GM12864 (cell line): ENCODE results near the gene SCN2B.
"Not testable (repeated sequence)": the region's sequence is repeated elsewhere in the genome, so short reads cannot be mapped to it uniquely, and the experiment has no call there.

Experiments
- DNase-seq: peaks from one replicate; pipeline ENCODE4 v3.0.0-alpha.2; 2011; ENCODE audit warnings: low read depth
- H3K4me3 ChIP-seq: 2 replicates; pipeline ENCODE4 v1.5.1; 2011; ENCODE audit warnings: mild to moderate bottlenecking, low read depth, low read length, control low read depth
- TF ChIP-seq, protein P1 (sequence below): IDR thresholded peaks from 2 replicates; pipeline ENCODE4 v1.5.1; 2011; ENCODE audit warnings: low read depth, mild to moderate bottlenecking, moderate library complexity, low read length, control low read depth, inconsistent platforms; ENCODE audit errors: missing control alignments

Gene SCN2B

DNA sequence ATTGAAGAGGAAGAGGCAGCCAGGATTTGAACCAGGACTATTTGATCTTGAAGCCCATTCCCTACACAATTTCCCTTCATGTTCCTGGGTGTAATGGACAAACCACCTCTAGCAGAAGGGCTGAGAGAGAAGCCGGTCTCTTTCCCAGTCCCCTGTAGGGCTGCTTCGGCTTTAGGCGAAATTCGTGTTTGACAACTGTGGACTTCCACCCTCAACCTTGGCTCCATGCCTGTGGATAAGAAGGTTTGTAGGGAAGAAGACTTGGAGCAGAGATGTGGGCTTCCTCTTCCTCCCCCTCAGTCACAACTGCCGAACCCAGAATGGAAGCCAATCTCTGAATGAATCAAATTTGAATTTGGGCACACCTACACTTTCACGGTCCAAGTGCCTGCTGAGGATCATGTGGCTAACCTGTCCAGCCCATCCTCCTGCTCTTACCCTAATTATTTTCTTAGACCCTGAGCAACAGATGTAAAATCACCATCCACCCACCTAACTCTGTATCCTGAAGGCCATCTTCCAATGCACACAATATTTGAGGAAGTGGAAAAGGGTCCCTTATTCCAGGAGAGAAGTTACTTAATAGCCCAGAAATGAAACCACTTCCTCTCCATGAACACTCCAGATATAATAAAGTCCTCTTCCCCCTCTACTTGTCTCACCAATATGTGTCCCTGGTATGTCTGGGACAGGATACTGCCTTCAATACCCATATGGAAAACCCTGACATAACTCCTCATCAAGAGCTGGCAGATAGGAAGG, 10.1 kb upstream of the SCN2B start:
- no peak for DNase-seq
- TF ChIP-seq, protein P1, sequence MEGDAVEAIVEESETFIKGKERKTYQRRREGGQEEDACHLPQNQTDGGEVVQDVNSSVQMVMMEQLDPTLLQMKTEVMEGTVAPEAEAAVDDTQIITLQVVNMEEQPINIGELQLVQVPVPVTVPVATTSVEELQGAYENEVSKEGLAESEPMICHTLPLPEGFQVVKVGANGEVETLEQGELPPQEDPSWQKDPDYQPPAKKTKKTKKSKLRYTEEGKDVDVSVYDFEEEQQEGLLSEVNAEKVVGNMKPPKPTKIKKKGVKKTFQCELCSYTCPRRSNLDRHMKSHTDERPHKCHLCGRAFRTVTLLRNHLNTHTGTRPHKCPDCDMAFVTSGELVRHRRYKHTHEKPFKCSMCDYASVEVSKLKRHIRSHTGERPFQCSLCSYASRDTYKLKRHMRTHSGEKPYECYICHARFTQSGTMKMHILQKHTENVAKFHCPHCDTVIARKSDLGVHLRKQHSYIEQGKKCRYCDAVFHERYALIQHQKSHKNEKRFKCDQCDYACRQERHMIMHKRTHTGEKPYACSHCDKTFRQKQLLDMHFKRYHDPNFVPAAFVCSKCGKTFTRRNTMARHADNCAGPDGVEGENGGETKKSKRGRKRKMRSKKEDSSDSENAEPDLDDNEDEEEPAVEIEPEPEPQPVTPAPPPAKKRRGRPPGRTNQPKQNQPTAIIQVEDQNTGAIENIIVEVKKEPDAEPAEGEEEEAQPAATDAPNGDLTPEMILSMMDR, result no peak
- H3K4me3 ChIP-seq, result no peak overlapping the region

GRCh38 chr11:118184784-118185579, 8.5 kb upstream of the SCN2B start:
- TF ChIP-seq, protein P1, result no peak
- H3K4me3 ChIP-seq, result no peak overlapping the region
- no peak for DNase-seq

- not testable (repeated sequence) for H3K4me3 ChIP-seq, DNase-seq
Observed at GRCh38 chr11:118183691-118184090, 7.3 kb upstream of the SCN2B start.

DNA sequence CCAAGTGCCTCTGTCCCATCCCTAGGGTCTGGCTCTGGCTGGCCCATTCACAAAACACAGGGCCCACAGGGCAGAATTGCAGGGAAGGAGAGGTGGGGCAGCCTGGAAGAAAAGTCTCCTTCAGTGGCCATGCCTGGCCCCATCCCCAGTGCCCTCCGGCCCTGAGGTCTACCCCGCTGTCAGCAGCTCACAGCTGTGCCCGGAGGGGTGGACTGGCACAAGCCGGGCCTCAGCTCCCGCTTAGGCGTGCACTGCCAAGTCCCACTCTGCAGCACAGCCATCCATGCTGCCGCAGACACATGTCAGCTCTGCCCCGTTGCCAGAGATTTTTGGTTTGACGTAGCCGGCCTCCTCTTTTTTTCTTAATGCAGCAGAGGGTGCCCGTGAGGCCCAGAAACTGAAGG, 3.9 kb upstream of the SCN2B start:
- no peak for DNase-seq
- H3K4me3 ChIP-seq, result no peak overlapping the region

DNA sequence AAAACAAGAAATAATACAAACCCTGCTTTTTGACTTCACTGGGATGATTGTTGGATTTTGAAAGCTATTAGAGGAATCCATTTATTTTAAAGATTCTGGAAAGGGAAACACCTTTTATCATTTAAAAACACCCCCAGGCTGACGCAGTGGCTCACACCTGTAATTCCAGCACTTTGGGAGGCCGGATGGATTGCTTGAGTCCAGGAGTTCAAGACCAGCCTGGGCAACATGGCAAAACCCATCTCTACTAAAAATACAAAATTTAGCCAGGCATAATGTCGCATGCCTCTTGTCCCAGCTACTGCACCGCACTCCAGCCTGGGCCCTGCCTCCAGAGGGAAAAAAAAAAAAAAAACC, 317 bp upstream of the SCN2B start:
- no peak for DNase-seq
- H3K4me3 ChIP-seq, result no peak overlapping the region
- TF ChIP-seq, protein P1, result no peak

More for the DNA sequence above, 3.9 kb upstream of the SCN2B start:
- TF ChIP-seq, protein P1, result no peak

- TF ChIP-seq, protein P1, result no peak
- no peak overlapping the region for H3K4me3 ChIP-seq
- DNase-seq, result no peak
Observed at GRCh38 chr11:118175031-118175992, 1.1 kb downstream of the SCN2B start.

DNA sequence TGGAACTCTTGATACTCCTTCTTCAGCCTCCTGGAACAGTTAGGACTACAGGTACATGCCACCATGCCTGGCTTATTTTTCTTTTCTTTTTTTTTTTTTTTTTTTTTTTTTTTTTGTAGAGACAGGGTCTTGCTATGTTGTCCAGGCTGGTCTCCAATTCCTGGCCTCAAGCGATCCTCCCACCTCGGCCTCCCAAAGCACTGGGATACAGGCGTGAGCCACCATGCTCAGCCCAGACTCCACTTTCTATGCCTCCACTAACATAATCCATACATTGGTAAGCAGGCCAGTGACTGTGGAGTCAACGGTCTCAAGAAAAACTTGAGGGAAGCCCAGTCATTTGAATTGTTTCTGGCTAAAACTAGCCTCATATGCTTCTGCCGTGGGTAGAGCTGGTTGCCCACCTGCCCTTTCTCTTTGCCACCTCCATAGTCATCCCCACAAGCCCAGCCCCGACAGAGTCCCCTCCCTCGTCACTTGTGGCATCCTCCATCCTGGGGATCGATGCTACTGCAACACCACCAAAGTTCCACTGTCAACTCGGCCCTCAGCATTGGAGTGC, 2.4 kb downstream of the SCN2B start:
- TF ChIP-seq, protein P1, result no peak
- H3K4me3 ChIP-seq, result no peak overlapping the region
- no peak for DNase-seq
